ENCODE data around the gene CDK11B. TPM values are rescaled to one million over a fixed set of nuclear protein-coding genes. Genes with fewer than 3 reads are reported as not detected.
"Not testable (repeated sequence)": the region's sequence is repeated elsewhere in the genome, so short reads cannot be mapped to it uniquely, and the experiment has no call there.

Gene CDK11B
- total RNA-seq, 1 donor from 2014 or later, result 12.6 TPM

- Histone ChIP-seq H3K4me3 (peak within 1 kb of the TSS; percentile 68), H3K27ac (peak within 1 kb of the TSS; percentile 100), H3K79me2 (ENCODE audit: low read depth) (peaks cover 18% of the 10 kb centered on the region), H3K4me2 (peak within 1 kb of the TSS; percentile 74), H3K9ac (peak within 1 kb of the TSS; percentile 98)
- H3K9me3 Mint-ChIP-seq; H3F3A ChIP-seq (ENCODE audit: low read depth); H4K20me1 ChIP-seq (ENCODE audit: low read depth); H3K4me1 Mint-ChIP-seq; H3K27me3 Mint-ChIP-seq (ENCODE audit: insufficient read depth, low read depth); H3K36me3 ChIP-seq; H3K9me3 ChIP-seq (ENCODE audit: low read depth); H3K27me3 ChIP-seq; H3K27ac Mint-ChIP-seq; H2AFZ ChIP-seq (replicated peaks); H3K36me3 Mint-ChIP-seq; H3K4me1 ChIP-seq: not testable (repeated sequence)
- H3K4me3 Mint-ChIP-seq, result peak within 1 kb of the TSS; percentile 80
- DNase-seq (ENCODE audit: low spot score), result peak; percentile 93
These were observed 34.2 kb upstream of the CDK11B start, which contains the start of gene SLC35E2B for GRCh38 chr1:1692714-1693647. Gene SLC35E2B (minus strand): TSS chr1:1692795. CDS start chr1:1676699, 16,096 bp downstream.

GRCh38 chr1:1692324-1692713 lies 33.5 kb upstream of the CDK11B start:
- H2AFZ ChIP-seq (replicated peaks); H3K4me1 Mint-ChIP-seq: not testable (repeated sequence)

GRCh38 chr1:1691443-1691842 lies 32.6 kb upstream of the CDK11B start:
- H3K27me3 Mint-ChIP-seq (ENCODE audit: insufficient read depth, low read depth); H3K36me3 ChIP-seq; H3K9me3 Mint-ChIP-seq; H3K9ac ChIP-seq; H3K27me3 ChIP-seq; H3K4me3 Mint-ChIP-seq; H3K9me3 ChIP-seq (ENCODE audit: low read depth); H3K27ac Mint-ChIP-seq; H2AFZ ChIP-seq (replicated peaks); H4K20me1 ChIP-seq (ENCODE audit: low read depth); H3K4me1 ChIP-seq; H3K27ac ChIP-seq; DNase-seq (ENCODE audit: low spot score); H3K4me1 Mint-ChIP-seq: not testable (repeated sequence)
- H3F3A ChIP-seq (ENCODE audit: low read depth), result peaks cover 11% of the 10 kb centered on the region
- peaks cover 34% of the 10 kb centered on the region for H3K79me2 ChIP-seq (ENCODE audit: low read depth)
- H3K36me3 Mint-ChIP-seq, result peaks cover 13% of the 10 kb centered on the region
- peak overlapping the region; percentile 40 for H3K4me3 ChIP-seq
- peak overlapping the region; percentile 74 for H3K4me2 ChIP-seq

More at GRCh38 chr1:1692324-1692713, 33.5 kb upstream of the CDK11B start:
- Histone ChIP-seq H3K27ac (peak overlapping the region; percentile 100), H3K4me3 (peak overlapping the region; percentile 68), H3K79me2 (ENCODE audit: low read depth) (peaks cover 25% of the 10 kb centered on the region), H3K4me2 (peak overlapping the region; percentile 71), H3K9ac (peak overlapping the region; percentile 98), H3F3A (ENCODE audit: low read depth) (peaks cover 11% of the 10 kb centered on the region)
- H3K36me3 ChIP-seq; H3K27me3 Mint-ChIP-seq (ENCODE audit: insufficient read depth, low read depth); H3K4me1 ChIP-seq; H4K20me1 ChIP-seq (ENCODE audit: low read depth); H3K9me3 Mint-ChIP-seq; H3K9me3 ChIP-seq (ENCODE audit: low read depth); H3K27ac Mint-ChIP-seq; H3K27me3 ChIP-seq: not testable (repeated sequence)
- H3K36me3 Mint-ChIP-seq, result peaks cover 13% of the 10 kb centered on the region
- H3K4me3 Mint-ChIP-seq, result peak overlapping the region; percentile 68
- peak; percentile 86 for DNase-seq (ENCODE audit: low spot score)

- not testable (repeated sequence) for H3K27me3 ChIP-seq; H3K4me2 ChIP-seq; H3K9ac ChIP-seq; H3K4me1 Mint-ChIP-seq; H3K27ac Mint-ChIP-seq; H2AFZ ChIP-seq (replicated peaks); H3K27ac ChIP-seq; H3K9me3 ChIP-seq (ENCODE audit: low read depth); H3K9me3 Mint-ChIP-seq; H3K36me3 ChIP-seq; H3K4me3 ChIP-seq; H3K4me3 Mint-ChIP-seq; DNase-seq (ENCODE audit: low spot score); H3K4me1 ChIP-seq; H3K27me3 Mint-ChIP-seq (ENCODE audit: insufficient read depth, low read depth)
- H3F3A ChIP-seq (ENCODE audit: low read depth), result peaks cover 11% of the 10 kb centered on the region
- peaks cover 22% of the 10 kb centered on the region for H4K20me1 ChIP-seq (ENCODE audit: low read depth)
- H3K79me2 ChIP-seq (ENCODE audit: low read depth), result peaks cover 52% of the 10 kb centered on the region
- peaks cover 17% of the 10 kb centered on the region for H3K36me3 Mint-ChIP-seq
These were observed 30.7 kb upstream of the CDK11B start for GRCh38 chr1:1689526-1689925.

GRCh38 chr1:1687846-1688245 lies 29.0 kb upstream of the CDK11B start:
- Histone ChIP-seq H3K27me3 (no peaks in the 10 kb centered on the region), H3K4me2 (no peak overlapping the region), H3K4me1 (no peaks in the 10 kb centered on the region), H4K20me1 (ENCODE audit: low read depth) (peaks cover 39% of the 10 kb centered on the region), H3K4me3 (no peak overlapping the region), H3K9ac (no peak overlapping the region), H3F3A (ENCODE audit: low read depth) (peaks cover 9% of the 10 kb centered on the region), H3K36me3 (no peaks in the 10 kb centered on the region), H3K27ac (no peak overlapping the region), H2AFZ (replicated peaks) (no peak overlapping the region), H3K79me2 (ENCODE audit: low read depth) (peaks cover 69% of the 10 kb centered on the region), H3K9me3 (ENCODE audit: low read depth) (no peaks in the 10 kb centered on the region)
- peak overlapping the region; percentile 38 for H3K4me3 Mint-ChIP-seq
- H3K36me3 Mint-ChIP-seq, result peaks cover 17% of the 10 kb centered on the region
- peaks cover 8% of the 10 kb centered on the region for H3K4me1 Mint-ChIP-seq
- no peak for DNase-seq (ENCODE audit: low spot score)
- peaks cover 2% of the 10 kb centered on the region for H3K9me3 Mint-ChIP-seq
- TF ChIP-seq CTCF (IDR thresholded peaks at IDR 0.05), result no peak
- TF ChIP-seq EZH2 (IDR thresholded peaks at IDR 0.05), result no peak
- no peak for TF ChIP-seq EZH2phosphoT487 (IDR thresholded peaks at IDR 0.05)
- peak overlapping the region; percentile 78 for H3K27ac Mint-ChIP-seq
- H3K27me3 Mint-ChIP-seq (ENCODE audit: insufficient read depth, low read depth), result peaks cover 7% of the 10 kb centered on the region
